ENCODE data around the gene ZNF579. TPM values are rescaled to one million over a fixed set of nuclear protein-coding genes. Genes with fewer than 3 reads are reported as not detected.

ZNF579 gene
- total and polyA plus RNA-seq, 2 of the 13 experiments (the other 11 are each of a cell fraction or from before 2014, with no cell fraction given), result 2.1 to 2.9 TPM

DNA sequence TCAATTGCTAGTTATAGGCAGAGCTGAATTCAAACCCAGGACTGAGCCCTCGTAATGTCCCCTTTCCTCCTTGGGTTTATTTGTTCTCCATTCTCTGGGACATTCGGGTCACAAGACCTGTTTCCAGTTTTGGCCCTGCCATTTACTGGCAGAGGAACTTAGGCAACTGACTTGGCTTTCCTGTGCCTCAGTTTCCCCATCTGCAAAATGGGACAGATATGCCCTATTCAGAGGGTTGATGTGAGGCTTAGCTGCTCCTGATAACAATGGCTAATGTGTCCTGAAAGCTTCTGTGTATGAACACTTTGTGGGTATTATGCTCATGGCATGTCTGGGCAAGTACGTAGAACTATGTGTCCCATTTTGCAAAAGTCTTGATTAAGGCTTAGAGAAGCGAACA lies 20.4 kb upstream of the ZNF579 start (continued):
- no peak for TF ChIP-seq SP1 (IDR thresholded peaks at IDR 0.05)
- TF ChIP-seq SP1 (CRISPR knock-in tag; IDR thresholded peaks at IDR 0.05), result no peak
- TF ChIP-seq, protein P1, sequence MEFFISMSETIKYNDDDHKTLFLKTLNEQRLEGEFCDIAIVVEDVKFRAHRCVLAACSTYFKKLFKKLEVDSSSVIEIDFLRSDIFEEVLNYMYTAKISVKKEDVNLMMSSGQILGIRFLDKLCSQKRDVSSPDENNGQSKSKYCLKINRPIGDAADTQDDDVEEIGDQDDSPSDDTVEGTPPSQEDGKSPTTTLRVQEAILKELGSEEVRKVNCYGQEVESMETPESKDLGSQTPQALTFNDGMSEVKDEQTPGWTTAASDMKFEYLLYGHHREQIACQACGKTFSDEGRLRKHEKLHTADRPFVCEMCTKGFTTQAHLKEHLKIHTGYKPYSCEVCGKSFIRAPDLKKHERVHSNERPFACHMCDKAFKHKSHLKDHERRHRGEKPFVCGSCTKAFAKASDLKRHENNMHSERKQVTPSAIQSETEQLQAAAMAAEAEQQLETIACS (CRISPR knock-in tag; IDR thresholded peaks at IDR 0.05), result no peak
- TF ChIP-seq ZNF772 (CRISPR knock-in tag; IDR thresholded peaks at IDR 0.05), result no peak
- TF ChIP-seq MAF1 (CRISPR knock-in tag; IDR thresholded peaks at IDR 0.05; ENCODE audit: borderline replicate concordance), result no peak
- peak; percentile 4; the same call in 1 of the 2 replicates for TF ChIP-seq ZNF605 (CRISPR knock-in tag; IDR thresholded peaks at IDR 0.05)
- TF ChIP-seq MYC (CRISPR knock-in tag; IDR thresholded peaks at IDR 0.05; ENCODE audit: borderline replicate concordance), result no peak
- no peak for TF ChIP-seq ZKSCAN1 (IDR thresholded peaks at IDR 0.05; ENCODE audit: low read length)
- no peak for TF ChIP-seq ZNF660 (CRISPR knock-in tag; IDR thresholded peaks at IDR 0.05; ENCODE audit: borderline replicate concordance, low read depth)
- TF ChIP-seq, protein P2, sequence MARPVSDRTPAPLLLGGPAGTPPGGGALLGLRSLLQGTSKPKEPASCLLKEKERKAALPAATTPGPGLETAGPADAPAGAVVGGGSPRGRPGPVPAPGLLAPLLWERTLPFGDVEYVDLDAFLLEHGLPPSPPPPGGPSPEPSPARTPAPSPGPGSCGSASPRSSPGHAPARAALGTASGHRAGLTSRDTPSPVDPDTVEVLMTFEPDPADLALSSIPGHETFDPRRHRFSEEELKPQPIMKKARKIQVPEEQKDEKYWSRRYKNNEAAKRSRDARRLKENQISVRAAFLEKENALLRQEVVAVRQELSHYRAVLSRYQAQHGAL (CRISPR knock-in tag; IDR thresholded peaks at IDR 0.05; ENCODE audit: not compliant biosample characterization), result no peak
- no peak for TF ChIP-seq SSRP1 (CRISPR knock-in tag; IDR thresholded peaks at IDR 0.05)
- TF ChIP-seq, protein P3, sequence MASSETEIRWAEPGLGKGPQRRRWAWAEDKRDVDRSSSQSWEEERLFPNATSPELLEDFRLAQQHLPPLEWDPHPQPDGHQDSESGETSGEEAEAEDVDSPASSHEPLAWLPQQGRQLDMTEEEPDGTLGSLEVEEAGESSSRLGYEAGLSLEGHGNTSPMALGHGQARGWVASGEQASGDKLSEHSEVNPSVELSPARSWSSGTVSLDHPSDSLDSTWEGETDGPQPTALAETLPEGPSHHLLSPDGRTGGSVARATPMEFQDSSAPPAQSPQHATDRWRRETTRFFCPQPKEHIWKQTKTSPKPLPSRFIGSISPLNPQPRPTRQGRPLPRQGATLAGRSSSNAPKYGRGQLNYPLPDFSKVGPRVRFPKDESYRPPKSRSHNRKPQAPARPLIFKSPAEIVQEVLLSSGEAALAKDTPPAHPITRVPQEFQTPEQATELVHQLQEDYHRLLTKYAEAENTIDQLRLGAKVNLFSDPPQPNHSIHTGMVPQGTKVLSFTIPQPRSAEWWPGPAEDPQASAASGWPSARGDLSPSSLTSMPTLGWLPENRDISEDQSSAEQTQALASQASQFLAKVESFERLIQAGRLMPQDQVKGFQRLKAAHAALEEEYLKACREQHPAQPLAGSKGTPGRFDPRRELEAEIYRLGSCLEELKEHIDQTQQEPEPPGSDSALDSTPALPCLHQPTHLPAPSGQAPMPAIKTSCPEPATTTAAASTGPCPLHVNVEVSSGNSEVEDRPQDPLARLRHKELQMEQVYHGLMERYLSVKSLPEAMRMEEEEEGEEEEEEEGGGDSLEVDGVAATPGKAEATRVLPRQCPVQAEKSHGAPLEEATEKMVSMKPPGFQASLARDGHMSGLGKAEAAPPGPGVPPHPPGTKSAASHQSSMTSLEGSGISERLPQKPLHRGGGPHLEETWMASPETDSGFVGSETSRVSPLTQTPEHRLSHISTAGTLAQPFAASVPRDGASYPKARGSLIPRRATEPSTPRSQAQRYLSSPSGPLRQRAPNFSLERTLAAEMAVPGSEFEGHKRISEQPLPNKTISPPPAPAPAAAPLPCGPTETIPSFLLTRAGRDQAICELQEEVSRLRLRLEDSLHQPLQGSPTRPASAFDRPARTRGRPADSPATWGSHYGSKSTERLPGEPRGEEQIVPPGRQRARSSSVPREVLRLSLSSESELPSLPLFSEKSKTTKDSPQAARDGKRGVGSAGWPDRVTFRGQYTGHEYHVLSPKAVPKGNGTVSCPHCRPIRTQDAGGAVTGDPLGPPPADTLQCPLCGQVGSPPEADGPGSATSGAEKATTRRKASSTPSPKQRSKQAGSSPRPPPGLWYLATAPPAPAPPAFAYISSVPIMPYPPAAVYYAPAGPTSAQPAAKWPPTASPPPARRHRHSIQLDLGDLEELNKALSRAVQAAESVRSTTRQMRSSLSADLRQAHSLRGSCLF (CRISPR knock-in tag; IDR thresholded peaks at IDR 0.05; ENCODE audit: borderline replicate concordance), result no peak
- no peak for TF ChIP-seq ISX (CRISPR knock-in tag; conservative IDR thresholded peaks at IDR 0.05)
- TF ChIP-seq THYN1 (CRISPR knock-in tag; IDR thresholded peaks at IDR 0.05; ENCODE audit: borderline replicate concordance, low read depth), result no peak
- TF ChIP-seq KLF13 (CRISPR knock-in tag; IDR thresholded peaks at IDR 0.05), result no peak
- no peak for TF ChIP-seq PITX1 (CRISPR knock-in tag; IDR thresholded peaks at IDR 0.05)
- no peak for TF ChIP-seq AGO2 (optimal IDR thresholded peaks at IDR 0.05; ENCODE audit: low read depth, low read length)
- TF ChIP-seq TOPORS (CRISPR knock-in tag; IDR thresholded peaks at IDR 0.05), result no peak
- TF ChIP-seq HMG20A (CRISPR knock-in tag; IDR thresholded peaks at IDR 0.05; ENCODE audit: borderline replicate concordance), result no peak
- TF ChIP-seq MIXL1 (CRISPR knock-in tag; IDR thresholded peaks at IDR 0.05), result no peak
- no peak for TF ChIP-seq HOXD1 (CRISPR knock-in tag; IDR thresholded peaks at IDR 0.05)
- no peak for TF ChIP-seq RARA (CRISPR knock-in tag; IDR thresholded peaks at IDR 0.05)
- TF ChIP-seq, protein P4, sequence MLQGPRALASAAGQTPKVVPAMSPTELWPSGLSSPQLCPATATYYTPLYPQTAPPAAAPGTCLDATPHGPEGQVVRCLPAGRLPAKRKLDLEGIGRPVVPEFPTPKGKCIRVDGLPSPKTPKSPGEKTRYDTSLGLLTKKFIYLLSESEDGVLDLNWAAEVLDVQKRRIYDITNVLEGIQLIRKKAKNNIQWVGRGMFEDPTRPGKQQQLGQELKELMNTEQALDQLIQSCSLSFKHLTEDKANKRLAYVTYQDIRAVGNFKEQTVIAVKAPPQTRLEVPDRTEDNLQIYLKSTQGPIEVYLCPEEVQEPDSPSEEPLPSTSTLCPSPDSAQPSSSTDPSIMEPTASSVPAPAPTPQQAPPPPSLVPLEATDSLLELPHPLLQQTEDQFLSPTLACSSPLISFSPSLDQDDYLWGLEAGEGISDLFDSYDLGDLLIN (CRISPR knock-in tag; IDR thresholded peaks at IDR 0.05; ENCODE audit: borderline replicate concordance), result no peak
- TF ChIP-seq ZNF720 (CRISPR knock-in tag; IDR thresholded peaks at IDR 0.05), result no peak
- TF ChIP-seq TBL1XR1 (IDR thresholded peaks at IDR 0.05; ENCODE audit: borderline replicate concordance, low read length, partially characterized antibody), result no peak
- no peak for TF ChIP-seq MAZ (IDR thresholded peaks at IDR 0.05; ENCODE audit: borderline replicate concordance, low read depth, low read length)
- no peak for TF ChIP-seq MAZ (CRISPR knock-in tag; IDR thresholded peaks at IDR 0.05; ENCODE audit: low read depth)
